ENCODE measurements around the gene AP1M1.
"Not testable (repeated sequence)": the region's sequence is repeated elsewhere in the genome, so short reads cannot be mapped to it uniquely, and the experiment has no call there.

AP1M1 gene

DNA sequence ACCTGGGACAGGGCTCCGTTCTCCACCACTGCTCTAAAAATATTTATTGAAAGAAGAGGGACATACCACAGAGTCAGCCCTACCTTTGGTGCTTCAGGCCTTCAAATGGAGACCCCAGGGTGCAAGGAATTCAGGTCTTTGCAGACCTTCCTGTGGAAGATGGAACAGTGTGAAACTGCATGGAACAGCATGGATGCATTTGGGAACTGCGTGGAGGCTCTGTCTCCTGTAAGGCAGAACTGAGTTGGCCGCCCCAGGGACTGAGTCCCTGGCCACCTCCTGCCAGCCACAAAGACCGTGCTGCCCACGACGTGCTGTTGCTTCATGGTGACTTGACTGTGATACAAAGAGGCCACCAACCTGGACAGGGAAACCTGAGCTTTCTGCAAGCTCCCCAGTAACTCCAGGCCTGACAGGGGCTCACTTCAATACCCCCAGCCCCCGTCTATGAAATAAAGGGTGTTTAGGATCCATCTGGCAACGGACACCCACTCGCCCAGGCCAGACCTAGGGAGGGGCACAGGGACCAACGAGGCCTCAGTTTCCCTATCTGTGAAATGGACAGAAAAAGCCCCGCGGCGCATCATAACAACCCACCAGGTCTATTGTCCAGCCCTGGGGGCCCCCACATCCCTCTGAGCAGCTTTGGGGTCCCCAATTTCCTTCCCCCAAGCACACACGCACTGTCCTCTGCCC, 68.3 kb downstream of the AP1M1 start:
- DNase-seq: no peak

DNA sequence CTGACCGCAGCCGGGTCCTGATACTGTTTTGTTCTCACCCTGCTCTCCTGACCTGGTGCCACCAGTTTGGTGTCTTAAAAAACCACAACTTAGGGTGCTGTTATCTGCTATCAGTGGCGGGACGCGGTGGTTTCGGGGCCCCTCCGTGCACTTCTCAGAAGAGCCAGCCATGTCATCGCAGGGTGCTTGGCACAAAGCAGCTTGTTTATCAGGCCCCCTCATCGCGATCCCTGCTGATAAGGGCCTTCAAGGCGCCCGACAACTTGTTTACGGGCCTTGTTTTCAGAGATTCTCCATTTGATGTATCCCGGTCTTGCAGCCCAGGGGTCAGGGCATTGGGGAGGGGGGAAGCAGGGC, 68.9 kb downstream of the AP1M1 start:
- DNase-seq: no peak

DNA sequence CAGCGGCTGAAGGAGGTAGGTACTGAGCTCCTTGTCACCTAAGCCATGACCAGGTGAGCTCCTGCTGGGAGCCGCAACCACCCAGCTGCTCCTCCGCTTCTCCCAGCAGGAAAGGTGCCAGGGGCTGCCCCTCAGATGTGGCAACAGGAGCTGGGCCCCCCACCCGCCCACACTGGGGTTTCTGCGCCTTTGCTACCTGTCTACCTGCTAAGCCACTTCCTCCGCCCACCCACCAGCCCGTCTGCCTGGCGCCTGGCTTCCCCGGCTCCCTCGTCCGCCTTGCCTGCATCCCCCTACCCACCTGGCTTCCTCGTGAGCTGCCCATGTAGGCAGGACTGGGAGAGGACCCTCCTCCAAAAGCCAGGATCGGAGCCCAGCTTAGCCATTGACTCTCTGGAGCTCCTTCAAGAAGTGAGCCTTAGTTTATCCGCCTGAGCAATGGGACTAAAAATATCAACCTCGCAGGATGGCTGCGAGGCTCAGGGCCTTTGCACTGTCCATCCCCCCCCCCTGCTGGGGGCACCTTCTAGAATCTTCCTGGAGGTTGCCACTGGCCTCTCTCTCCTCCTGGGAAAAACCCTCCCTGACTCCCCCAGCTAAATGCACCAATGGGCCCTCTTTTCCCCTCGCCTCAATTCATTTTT, 71.1 kb downstream of the AP1M1 start:
- no peak for DNase-seq

DNA sequence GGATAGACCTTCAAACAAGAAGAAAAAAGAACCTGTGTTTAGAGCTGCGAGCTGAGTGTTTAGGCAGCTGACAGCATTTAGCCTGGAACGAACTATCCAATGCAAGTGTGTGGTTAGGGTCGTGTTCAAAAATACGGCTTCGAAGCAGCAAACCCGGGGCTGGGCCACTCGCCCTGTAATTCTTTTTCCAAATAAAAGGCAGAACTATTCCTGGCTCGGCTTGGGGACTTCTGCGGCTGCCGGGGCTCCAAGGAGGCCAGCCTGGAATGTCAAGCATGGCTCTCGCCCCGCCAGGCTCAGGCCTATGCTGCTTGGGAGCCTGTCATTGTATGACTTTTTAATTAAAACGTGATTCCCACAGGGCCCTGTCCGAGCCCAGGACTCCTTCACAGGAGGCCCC, 75.2 kb downstream of the AP1M1 start:
- no peak for DNase-seq

DNA sequence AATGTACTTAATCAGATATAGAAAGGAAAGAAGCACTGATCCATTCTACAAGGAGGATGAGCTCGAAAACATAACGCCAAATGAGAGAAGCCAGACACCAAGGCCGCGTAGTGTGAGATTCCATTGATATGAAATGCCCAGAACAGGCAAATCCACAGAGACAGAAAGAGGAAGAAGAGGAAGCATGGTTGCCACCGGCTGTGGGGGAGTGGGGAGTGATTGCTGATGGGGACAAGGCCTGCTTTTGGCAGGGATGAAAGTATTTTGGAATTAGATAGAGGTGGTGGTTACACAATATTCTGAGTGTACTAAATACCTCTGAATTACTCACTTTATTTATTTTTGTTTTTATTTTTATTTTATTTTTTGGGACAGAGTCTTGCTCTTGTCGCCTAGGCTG, 76.7 kb downstream of the AP1M1 start:
- no peak for DNase-seq

DNA sequence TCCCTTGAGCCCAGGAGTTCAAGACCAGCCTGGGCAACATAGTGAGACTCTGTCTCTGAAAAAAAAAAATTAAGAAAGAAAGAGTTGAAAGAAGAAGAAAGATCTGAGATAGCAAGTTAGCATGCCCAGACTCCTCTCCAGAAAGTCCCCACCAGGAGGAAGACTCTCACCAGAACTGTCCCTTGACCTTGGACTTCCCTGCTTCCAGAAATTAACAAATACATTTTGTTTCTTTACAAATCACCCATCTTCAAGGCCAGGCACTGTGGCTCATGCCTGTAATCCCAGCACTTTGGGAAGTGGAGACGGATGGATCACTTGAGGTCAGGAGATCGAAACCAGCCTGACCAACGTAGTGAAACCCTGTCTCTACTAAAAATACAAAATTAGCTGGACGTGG, 82.6 kb downstream of the AP1M1 start:
- no peak for DNase-seq

DNA sequence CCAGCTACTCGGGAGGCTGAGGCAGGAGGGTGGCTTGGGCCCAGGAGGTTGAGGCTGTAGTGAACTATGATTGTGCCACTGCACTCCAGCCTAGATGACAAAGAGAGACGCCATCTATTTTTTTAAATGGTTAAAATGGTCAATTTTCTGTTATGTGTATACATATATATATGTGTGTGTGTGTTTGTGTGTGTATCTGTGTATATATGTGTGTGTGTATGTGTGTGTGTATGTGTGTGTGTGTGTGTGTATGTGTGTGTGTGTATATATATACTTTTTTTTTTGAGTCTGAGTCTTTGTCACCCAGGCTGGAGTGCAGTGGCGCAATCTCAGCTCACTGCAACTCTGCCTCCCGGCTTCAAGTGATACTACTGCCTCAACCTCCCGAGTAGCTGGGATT, 84.0 kb downstream of the AP1M1 start:
- no peak for DNase-seq

DNA sequence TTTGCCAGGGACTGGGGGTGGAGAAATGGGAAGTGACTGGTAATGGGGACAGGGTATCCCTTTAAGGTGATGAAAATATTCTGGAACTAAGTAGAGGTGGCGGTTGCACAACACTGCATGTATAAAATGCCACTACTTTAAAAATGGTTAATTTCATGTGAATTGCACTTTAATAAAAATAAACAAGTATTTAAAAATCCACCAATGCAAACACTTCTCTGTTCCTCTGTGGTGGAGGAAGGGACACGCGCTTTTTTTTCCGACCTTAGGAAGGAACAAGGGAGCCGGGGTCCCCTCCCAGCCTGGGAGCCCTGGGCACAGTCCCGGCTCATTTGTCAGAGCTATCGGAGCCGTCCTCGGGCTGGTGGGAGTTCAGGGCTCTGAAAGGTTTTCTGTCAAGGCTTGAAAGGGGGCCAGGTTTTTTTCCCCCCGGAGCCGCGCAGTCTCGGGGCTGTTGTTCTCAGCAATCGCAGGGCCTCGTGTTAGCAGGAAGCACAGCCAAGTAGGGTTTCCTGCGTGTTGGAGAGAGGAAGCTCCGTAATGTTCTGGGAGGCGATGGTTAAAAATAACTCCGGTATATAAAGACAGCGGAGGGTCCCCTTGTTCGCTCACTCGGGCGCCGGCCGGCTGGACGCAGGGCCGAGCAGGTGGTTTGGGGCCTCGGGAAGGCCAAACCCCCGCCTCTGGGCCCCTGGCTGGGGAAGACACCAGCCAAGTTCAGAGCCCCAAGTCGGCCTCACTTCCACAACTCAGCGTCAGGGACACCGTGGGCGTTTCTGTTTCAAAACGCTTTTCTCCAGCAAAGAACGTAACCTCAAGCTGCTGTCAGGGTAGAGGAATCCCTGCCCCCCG, 85.7 kb downstream of the AP1M1 start:
- no peak for DNase-seq

DNA sequence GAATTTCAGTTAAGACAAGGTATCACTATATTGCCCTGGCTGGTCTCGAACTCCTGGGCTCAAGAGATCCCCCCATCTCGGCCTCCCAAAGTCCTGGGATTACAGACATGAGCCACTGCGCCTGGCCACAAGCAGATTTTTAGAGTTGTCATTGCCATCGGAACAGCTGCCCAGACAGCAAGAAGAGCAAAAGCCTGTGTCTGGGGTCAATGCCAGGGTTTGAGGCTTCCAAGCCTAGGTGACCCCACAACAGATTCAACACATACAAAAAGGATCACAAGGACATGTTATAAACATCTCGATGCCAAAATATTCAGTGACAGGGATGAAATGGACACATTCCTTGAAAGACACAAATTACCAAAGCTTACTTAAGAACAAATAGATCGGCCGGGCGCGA, 86.8 kb downstream of the AP1M1 start:
- DNase-seq: no peak

DNA sequence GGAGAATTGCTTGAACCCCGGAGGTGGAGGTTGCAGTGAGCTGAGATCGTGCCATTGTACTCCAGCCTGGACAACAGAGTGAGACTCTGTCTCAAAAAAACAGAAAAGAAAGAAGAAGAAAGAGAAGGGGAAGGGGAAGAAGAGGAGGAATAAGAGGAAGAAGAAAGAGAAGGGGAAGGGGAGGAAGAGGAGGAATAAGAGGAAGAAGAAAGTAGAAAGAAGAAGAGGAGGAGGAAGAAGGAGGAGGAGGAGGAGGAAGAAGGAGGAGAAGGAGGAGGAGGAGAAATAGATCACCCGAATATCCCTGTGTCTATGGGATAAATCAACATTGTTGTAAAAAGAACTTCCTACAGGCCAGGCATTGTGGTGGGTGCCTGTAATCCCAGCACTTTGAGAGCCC, 87.4 kb downstream of the AP1M1 start:
- not testable (repeated sequence) for DNase-seq

DNA sequence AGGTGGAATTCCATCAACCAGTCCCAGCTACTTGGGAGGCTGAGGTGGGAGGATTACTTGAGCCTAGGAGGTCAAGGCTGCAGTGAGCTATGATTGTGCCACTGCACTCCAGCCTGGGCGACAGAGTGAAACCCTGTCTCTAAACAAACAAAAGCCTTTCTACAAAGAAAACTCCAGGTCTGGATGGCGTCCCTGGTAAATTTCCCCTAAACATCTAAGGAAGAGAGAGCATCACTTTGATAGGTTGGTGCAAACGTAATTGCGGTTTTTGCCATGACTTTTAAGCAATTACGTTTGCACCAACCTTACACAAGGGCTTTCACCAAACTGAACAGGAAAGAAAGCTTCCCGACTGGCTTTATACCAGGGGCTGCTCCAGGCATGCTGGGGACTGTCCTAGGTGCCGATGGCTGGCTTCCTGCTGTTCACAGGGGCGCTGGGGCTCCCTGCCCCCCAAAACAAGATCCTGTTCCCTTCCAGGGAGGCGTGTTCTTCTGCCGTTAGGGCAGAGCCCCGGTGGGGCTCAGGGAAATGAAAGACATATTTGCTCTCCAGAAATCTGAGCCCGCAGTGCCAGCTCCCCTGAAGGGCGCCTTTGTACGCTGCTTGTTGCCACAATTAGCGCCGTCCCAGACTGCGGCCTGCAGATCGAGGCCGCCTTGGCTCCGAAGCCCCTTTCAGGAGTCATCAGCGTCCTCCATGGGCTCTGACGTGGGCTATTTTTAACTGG, 88.2 kb downstream of the AP1M1 start:
- DNase-seq: no peak

DNA sequence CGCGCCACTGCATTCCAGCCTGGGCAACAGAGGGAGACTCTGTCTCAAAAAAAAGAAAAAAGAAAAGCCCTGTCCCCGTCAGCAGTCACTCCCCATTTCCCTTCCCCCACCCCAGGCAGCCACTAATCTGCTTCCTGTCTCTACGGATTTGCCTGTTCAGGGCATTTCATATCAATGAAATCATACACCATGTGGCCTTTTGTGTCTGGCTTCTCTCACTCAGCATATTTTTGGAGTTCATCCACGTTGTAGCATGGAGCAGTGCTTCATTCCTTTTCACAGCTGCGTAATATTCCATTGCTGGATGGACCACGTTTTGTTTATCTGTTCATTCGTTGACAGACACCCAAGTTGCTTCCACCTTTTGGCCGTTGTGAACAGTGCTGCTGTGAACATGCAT, 90.8 kb downstream of the AP1M1 start:
- DNase-seq: no peak

DNA sequence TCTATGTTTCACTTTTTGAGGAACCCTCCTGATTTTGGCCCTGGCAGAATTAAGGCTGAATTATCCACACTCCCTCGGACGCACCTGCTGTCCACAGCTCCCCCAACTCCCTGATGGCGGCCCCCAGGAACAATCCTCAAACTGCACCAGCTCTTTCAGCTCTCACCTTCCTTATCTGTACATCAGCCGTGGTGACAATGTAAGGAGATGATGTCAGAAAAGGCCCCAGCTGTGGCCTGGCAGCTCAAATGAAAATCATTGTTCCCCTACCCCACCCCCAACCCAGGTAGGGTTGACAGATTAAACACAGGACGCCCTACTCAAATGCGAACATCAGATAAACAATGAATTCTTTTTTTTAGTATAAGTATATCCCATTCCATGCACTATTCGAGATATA, 91.9 kb downstream of the AP1M1 start:
- DNase-seq: no peak

DNA sequence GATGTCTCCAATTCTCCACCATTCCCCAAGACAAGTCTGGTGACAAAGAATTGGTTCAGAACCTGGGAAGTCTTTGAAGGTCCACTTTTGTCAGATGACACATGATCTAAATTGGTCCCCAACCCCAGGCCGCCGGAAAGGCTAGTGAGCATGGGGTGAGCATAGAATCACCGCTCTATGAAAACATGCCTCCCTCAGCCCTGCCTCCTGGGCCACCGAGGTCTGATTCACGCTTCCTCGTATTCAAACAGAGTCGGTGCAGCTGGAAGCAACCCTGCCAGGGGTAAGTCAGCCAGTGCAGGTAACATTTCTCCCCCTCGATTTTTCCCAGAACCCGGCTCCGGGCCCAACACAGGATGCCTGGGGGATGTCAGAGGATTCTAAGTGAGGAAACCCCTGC, 93.0 kb downstream of the AP1M1 start:
- DNase-seq: no peak

DNA sequence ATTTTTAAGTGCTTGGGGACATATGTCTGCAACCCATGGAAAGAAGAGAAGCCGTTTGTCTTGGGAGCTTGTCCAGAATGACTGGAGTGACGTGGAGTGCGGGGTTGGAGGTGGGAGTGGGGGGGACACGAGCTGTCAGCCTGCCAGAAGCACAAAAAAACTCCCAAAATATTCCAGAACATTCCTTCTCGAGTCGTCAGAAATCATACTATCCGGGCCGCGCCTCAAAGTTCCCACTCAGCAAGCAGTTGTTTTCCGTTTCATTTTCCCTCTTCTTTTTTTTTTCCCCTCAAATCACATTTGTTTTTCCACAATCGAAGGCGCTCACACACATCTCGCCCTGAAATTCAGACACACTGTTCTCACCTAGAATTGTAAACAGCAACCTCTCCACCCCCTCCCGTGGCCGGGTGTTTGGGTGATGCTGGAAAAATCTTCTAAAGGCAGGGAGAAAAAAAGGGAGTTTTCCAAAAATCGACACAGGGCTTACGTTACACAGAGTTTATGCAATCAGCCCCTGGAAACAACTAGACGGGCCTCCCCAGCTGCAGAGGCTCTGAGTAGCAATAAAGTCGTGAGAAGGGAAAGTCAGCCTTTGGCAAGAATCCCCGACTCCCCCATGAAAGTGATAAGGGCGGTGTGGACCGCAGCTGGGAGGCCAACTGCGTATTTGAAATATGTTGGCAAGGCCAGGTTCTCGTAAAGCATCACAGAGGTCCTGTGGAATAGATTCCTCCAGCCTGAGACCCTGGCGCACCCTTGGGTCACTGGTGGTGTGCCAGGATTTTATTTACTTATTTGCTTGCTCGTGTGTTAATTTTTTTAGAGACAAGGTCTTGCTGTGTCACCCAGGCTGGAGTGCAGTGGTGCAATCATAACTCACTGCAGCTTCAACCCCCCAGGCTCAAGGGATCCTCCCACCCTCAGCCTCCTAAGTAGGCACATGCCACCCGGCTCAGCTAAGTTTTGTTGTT, 95.7 kb downstream of the AP1M1 start:
- no peak for DNase-seq

DNA sequence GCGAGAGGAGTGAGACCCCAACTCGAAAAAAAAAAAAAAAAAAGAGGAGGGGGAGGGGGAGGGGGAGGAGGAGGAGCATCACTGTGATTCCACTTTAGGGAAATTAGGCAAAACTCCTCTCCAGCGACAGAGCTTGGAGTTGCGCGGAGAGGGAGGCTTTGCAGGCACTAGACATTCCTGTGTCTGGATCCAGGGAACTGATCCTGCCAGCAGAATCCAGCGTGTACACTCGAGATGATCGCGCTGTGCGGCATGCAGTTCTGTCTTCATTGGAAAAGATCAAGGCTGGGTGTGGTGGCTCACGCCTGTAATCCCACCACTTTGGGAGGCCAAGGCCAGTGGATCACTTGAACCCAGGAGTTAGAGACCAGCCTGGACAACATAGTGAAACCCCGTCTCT, 97.3 kb downstream of the AP1M1 start:
- no peak for DNase-seq

Measured in NCI-H510A (cell line).